Common myeloid progenitor, CD34-positive (primary cell): ENCODE data around the gene RALGPS2.

ENCODE experiments used
- CTCF ChIA-PET: fragments of 350-600 bp; sonication (Branson Sonifier 250); formaldehyde crosslinking; loops from one replicate; lab custom pipeline; 2021; ENCODE audit warnings: antibody characterized with exemption; lab: Charles Lee
- POLR2A ChIA-PET: fragments of 350-600 bp; sonication (Branson Sonifier 250); formaldehyde crosslinking; loops from one replicate; lab custom pipeline; 2021; ENCODE audit warnings: antibody characterized with exemption; lab: Charles Lee
- DNase-seq, 3 donors: peaks; one replicate each; pipeline versions ENCODE4 v3.0.0 to v3.0.0-alpha.2; 2013
- H3K27ac ChIP-seq, 2 experiments: 1 replicate in 1 of 2; 2 replicates in 1 of 2; pipeline ENCODE4 v1.7.0; 2013; ENCODE audit warnings: inconsistent platforms in 2 of 2, low read length in 2 of 2, mild to moderate bottlenecking in 2 of 2, low read depth in 1 of 2, moderate library complexity in 1 of 2; ENCODE audit not compliant: severe bottlenecking in 2 of 2, insufficient read depth in 1 of 2, poor library complexity in 1 of 2
- H3K27me3 ChIP-seq, 5 experiments: replicated peaks in 2 of 5; 1 replicate in 3 of 5; 2 replicates in 2 of 5; pipeline versions ENCODE4 v1.6.1 to v1.7.0; 2013; ENCODE audit warnings: low read length in 4 of 5, mild to moderate bottlenecking in 2 of 5, moderate library complexity in 2 of 5, inconsistent platforms in 1 of 5; ENCODE audit not compliant: insufficient read depth in 5 of 5, control insufficient read depth in 4 of 5
- H3K36me3 ChIP-seq, 4 experiments: 1 replicate in 2 of 4; 2 replicates in 2 of 4; pipeline versions ENCODE4 v1.6.1 to v1.7.0; 2013; ENCODE audit warnings: low read length in 3 of 4, control low read depth in 1 of 4, mild to moderate bottlenecking in 1 of 4; ENCODE audit not compliant: control insufficient read depth in 4 of 4, insufficient read depth in 4 of 4
- H3K4me1 ChIP-seq, 4 experiments: 1 replicate in 3 of 4; 2 replicates in 1 of 4; pipeline versions ENCODE4 v1.6.1 to v1.7.1; 2013; ENCODE audit warnings: low read length in 3 of 4, mild to moderate bottlenecking in 3 of 4, control low read depth in 1 of 4, inconsistent platforms in 1 of 4, moderate library complexity in 1 of 4; ENCODE audit not compliant: control insufficient read depth in 4 of 4, insufficient read depth in 4 of 4; ENCODE audit errors: control extremely low read depth in 1 of 4
- H3K4me3 ChIP-seq, 7 experiments: 1 replicate in 4 of 7; 2 replicates in 3 of 7; pipeline versions ENCODE4 v1.5.1 to v1.7.0; 2013; ENCODE audit warnings: mild to moderate bottlenecking in 7 of 7, low read length in 6 of 7, moderate library complexity in 6 of 7, inconsistent platforms in 2 of 7, low read depth in 2 of 7, control low read depth in 1 of 7; ENCODE audit not compliant: insufficient read depth in 4 of 7, control insufficient read depth in 1 of 7; ENCODE audit errors: extremely low read depth in 1 of 7
- H3K9me3 ChIP-seq, 5 experiments: 1 replicate in 4 of 5; 2 replicates in 1 of 5; pipeline versions ENCODE4 v1.6.1 to v1.7.1; 2013; ENCODE audit warnings: low read length in 4 of 5, mild to moderate bottlenecking in 2 of 5, inconsistent platforms in 1 of 5, low read depth in 1 of 5, moderate library complexity in 1 of 5; ENCODE audit not compliant: control insufficient read depth in 4 of 5, insufficient read depth in 2 of 5; ENCODE audit errors: control extremely low read depth in 1 of 5
- WGBS: methylation state at CpG from one replicate; pipeline ENCODE4 v1.1.5; 2013; ENCODE audit not compliant: insufficient coverage; 5-methylcytosine and 5-hydroxymethylcytosine counted together

The RALGPS2 gene

DNA sequence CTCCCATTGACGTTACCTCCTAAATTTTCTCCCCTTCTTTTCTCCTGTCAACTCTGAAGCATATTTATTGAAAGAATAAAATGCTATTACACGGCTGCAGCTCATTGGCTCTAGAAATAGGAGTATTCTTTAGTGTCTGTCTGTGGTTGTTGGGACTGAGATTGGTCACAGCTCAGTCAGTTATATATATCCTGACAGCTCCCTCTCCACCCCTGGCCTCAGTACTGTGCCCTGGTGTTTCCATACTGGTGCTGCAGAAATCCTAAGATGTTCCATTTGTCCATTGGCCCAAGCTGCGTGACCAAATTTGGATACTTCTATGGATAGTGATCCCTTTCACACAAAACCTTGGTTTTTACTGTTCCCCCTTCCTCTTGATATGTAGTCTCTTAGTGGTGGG is 67.3 kb downstream of the RALGPS2 start:
- H3K9me3 ChIP-seq, result no peaks in the 10 kb centered on the region
- no peaks in the 10 kb centered on the region for H3K27me3 ChIP-seq
- POLR2A ChIA-PET, result no interaction called here
- no CpG with 5 or more reads among the region's 3 CpGs for WGBS
- CTCF ChIA-PET, result no interaction called here
- DNase-seq, result no peak
- no peak overlapping the region for H3K27ac ChIP-seq
- H3K4me1 ChIP-seq, result peaks cover 0 to 3% (median 0%) of the 10 kb centered on the region in 4 experiments
- H3K4me3 ChIP-seq, result no peak overlapping the region
- peaks cover 0 to 10% (median 0%) of the 10 kb centered on the region in 4 experiments for H3K36me3 ChIP-seq

DNA sequence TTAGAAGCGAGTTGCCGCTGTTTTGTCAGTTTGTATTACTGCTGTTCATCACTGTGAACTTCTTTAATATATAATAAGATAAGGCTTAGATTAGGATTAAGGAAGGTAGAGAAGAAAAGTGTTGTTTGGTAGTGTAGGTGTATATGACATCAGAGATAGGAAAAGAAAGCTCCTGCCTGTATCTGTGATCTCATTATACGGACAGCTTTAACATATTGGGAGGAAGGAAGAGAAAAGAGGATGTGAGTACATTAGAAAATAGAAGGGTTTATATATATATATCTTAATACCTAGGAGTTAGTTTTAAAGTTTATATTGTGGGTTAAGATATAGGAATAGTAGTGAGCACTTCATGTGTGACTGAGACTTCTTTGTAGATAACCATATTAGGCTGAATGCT is 71.0 kb downstream of the RALGPS2 start:
- H3K36me3 ChIP-seq, result peaks cover 0 to 22% (median 2%) of the 10 kb centered on the region in 4 experiments
- H3K27ac ChIP-seq, result no peak overlapping the region
- DNase-seq, result no peak
- H3K4me1 ChIP-seq, result peaks cover 0 to 3% (median 0%) of the 10 kb centered on the region in 4 experiments
- H3K9me3 ChIP-seq, result peaks cover 0 to 11% (median 4%) of the 10 kb centered on the region in 5 experiments
- WGBS, result no CpG with 5 or more reads among the region's 3 CpGs
- no peak overlapping the region for H3K4me3 ChIP-seq
- POLR2A ChIA-PET, result no interaction called here
- CTCF ChIA-PET, result no interaction called here
- no peaks in the 10 kb centered on the region for H3K27me3 ChIP-seq

DNA sequence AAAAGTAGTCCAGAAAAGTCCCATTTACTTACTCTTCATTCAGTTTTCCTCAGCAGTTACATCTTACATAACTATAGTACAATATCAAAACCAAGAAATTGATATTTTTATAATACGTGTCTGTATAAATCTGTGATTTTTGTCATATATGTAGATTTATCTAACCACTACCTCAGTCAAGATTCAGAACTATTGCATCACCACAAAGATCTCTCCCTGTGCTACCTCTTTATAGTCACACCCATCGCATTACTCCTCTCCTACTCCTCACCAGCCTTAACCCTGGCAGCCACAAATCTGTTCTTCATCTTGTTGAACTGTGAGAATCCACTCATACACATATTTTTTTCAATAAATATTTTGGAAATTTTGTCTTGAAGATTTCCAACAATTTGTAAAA is 72.5 kb downstream of the RALGPS2 start:
- Histone ChIP-seq H3K27ac (no peak overlapping the region), H3K4me1 (peaks cover 0 to 3% (median 0%) of the 10 kb centered on the region in 4 experiments), H3K4me3 (no peak overlapping the region), H3K27me3 (no peaks in the 10 kb centered on the region), H3K36me3 (peaks cover 0 to 22% (median 2%) of the 10 kb centered on the region in 4 experiments), H3K9me3 (peaks cover 0 to 11% (median 4%) of the 10 kb centered on the region in 5 experiments)
- CTCF ChIA-PET, result no interaction called here
- DNase-seq, result no peak
- WGBS, result 100% methylated on average over 1 of the region's 2 CpGs
- POLR2A ChIA-PET, result no interaction called here

DNA sequence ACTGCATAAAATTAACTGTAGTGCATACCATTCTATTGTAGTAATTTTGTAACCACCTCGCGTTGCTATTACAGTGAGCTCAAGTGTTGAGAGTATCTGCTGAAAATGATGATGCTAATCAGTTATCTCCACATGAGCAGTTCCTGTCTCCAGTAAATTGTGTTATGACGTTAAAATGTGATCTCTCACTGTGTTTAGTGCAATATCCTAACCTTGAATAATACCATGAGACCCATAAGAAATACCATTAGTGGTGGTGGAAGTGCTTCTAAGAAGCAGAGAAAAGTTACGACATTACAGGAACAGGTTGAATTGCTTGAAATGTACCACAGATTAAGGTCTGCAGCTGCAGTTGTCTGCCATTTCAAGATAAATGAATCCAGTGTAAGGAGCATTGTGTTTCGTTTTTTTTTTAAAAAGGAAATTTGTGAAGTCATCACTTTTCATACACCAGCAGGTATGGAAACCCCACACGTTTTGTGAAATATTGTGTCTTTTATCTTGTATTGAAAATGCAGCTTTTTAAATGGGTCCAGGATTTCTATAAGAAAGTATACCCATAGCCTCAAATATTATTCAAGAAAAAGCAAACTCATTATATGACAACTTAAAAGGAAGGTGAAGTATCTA is 73.3 kb downstream of the RALGPS2 start:
- POLR2A ChIA-PET, result no interaction called here
- peaks cover 0 to 11% (median 4%) of the 10 kb centered on the region in 5 experiments for H3K9me3 ChIP-seq
- H3K27me3 ChIP-seq, result no peaks in the 10 kb centered on the region
- H3K4me3 ChIP-seq, result no peak overlapping the region
- H3K27ac ChIP-seq, result no peak overlapping the region
- H3K4me1 ChIP-seq, result peaks cover 0 to 3% (median 0%) of the 10 kb centered on the region in 4 experiments
- CTCF ChIA-PET, result no interaction called here
- no peak for DNase-seq
- WGBS, result 100% methylated on average over 1 of the region's 6 CpGs
- H3K36me3 ChIP-seq, result peaks cover 0 to 22% (median 2%) of the 10 kb centered on the region in 4 experiments

DNA sequence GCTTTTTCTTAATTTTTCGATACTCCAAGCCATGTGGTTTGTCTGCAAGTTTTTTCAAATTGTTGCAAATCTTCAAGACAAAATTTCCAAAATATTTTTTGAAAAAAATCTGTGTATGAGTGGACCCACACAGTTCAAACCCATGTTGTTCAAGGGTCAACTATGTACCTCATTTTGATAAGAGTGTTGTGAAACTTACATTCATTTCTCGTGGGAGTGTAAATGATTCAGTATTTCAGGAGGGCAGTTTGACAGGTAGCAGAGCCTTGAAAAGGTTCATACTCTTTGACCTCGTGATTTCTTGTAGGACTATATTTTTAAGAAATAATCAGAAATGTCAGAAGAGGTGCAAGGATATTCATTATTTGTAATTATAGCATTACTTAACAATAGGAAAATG is 77.8 kb downstream of the RALGPS2 start:
- Histone ChIP-seq H3K9me3 (peaks cover 0 to 11% (median 4%) of the 10 kb centered on the region in 5 experiments), H3K4me1 (no peaks in the 10 kb centered on the region), H3K27me3 (no peaks in the 10 kb centered on the region), H3K36me3 (peaks cover 0 to 20% (median 2%) of the 10 kb centered on the region in 4 experiments), H3K27ac (no peak overlapping the region), H3K4me3 (no peak overlapping the region)
- ChIA-PET POLR2A (no interaction called here), CTCF (interaction anchor here (1.2 kb wide), 1 partner anchor 17 kb away, joined by 3 read pairs; no protein-coding TSS in a partner anchor)
- DNase-seq, result no peak
- WGBS, result 100% methylated on average over 2 of the region's 3 CpGs

DNA sequence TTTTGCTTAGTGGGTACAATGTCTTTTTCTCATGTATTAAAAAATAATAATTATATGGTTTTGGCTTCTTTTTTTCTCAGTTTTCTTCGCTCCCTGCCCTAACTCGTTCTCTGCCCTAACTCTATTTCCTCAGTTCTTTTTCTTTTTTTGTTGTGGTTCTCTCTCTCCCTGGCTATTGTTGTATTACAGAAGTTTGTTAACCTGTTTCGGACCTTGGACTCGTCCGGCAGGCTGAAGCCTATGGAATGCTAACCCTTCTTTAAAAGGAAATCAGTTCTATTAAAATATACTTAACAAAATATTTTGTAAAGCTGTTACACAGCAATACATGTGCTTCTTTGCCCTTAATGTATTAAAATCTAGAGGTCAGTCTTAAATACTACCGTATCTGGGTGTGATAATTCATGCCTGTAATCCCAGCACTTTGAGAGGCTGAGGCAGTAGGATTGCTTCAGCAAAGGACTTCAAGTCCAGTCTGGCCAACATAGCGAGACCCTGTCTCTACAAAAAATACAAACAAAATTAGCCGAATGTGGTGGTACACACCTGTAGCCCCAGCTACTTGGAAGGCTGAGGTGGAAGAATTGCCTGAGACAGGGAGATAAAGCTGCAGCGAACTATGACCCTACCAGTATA is 81.7 kb downstream of the RALGPS2 start:
- no peak for DNase-seq
- Histone ChIP-seq H3K9me3 (no peaks in the 10 kb centered on the region), H3K27me3 (no peaks in the 10 kb centered on the region), H3K4me3 (no peak overlapping the region), H3K27ac (no peak overlapping the region), H3K36me3 (peaks cover 0 to 10% (median 5%) of the 10 kb centered on the region in 4 experiments), H3K4me1 (no peaks in the 10 kb centered on the region)
- ChIA-PET POLR2A (no interaction called here), CTCF (no interaction called here)
- WGBS, result 100% methylated on average over 1 of the region's 9 CpGs

GRCh38 chr1:178808529-178808928 is 83.5 kb downstream of the RALGPS2 start:
- Histone ChIP-seq H3K36me3 (peaks cover 3 to 10% (median 5%) of the 10 kb centered on the region in 4 experiments), H3K9me3 (no peaks in the 10 kb centered on the region), H3K4me3 (no peak overlapping the region), H3K27ac (no peak overlapping the region), H3K27me3 (no peaks in the 10 kb centered on the region), H3K4me1 (no peaks in the 10 kb centered on the region)
- ChIA-PET POLR2A (no interaction called here), CTCF (interaction anchor here (1.4 kb wide), 1 partner anchor 194 kb away, joined by 4 read pairs; no protein-coding TSS in a partner anchor)
- no peak for DNase-seq
- no CpG with 5 or more reads among the region's 3 CpGs for WGBS
